ENCODE results near the gene BEST4.

- TF ChIP-seq, protein P1, sequence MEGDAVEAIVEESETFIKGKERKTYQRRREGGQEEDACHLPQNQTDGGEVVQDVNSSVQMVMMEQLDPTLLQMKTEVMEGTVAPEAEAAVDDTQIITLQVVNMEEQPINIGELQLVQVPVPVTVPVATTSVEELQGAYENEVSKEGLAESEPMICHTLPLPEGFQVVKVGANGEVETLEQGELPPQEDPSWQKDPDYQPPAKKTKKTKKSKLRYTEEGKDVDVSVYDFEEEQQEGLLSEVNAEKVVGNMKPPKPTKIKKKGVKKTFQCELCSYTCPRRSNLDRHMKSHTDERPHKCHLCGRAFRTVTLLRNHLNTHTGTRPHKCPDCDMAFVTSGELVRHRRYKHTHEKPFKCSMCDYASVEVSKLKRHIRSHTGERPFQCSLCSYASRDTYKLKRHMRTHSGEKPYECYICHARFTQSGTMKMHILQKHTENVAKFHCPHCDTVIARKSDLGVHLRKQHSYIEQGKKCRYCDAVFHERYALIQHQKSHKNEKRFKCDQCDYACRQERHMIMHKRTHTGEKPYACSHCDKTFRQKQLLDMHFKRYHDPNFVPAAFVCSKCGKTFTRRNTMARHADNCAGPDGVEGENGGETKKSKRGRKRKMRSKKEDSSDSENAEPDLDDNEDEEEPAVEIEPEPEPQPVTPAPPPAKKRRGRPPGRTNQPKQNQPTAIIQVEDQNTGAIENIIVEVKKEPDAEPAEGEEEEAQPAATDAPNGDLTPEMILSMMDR (IDR thresholded peaks at IDR 0.05) = peak; percentile 98
- TF ChIP-seq EZH2 (IDR thresholded peaks at IDR 0.05) (no peak), EZH2phosphoT487 (IDR thresholded peaks at IDR 0.05) (no peak)
Measured at GRCh38 chr1:44786138-44786840, 1.7 kb downstream of the BEST4 start.

Measured in neural progenitor cell (in vitro differentiated cells).